Common myeloid progenitor, CD34-positive (primary cell): ENCODE results near the gene STIMATE.
A peak's percentile ranks its signal among the peaks of the same experiment; 100 is the strongest.

ENCODE experiments used
- CTCF ChIA-PET: fragments of 350-600 bp; sonication (Branson Sonifier 250); formaldehyde crosslinking; loops from one replicate; lab custom pipeline; 2021; ENCODE audit warnings: antibody characterized with exemption; lab: Charles Lee
- POLR2A ChIA-PET: fragments of 350-600 bp; sonication (Branson Sonifier 250); formaldehyde crosslinking; loops from one replicate; lab custom pipeline; 2021; ENCODE audit warnings: antibody characterized with exemption; lab: Charles Lee
- DNase-seq, 3 donors: peaks; one replicate each; pipeline versions ENCODE4 v3.0.0 to v3.0.0-alpha.2; 2013
- H3K27ac ChIP-seq, 2 experiments: 1 replicate in 1 of 2; 2 replicates in 1 of 2; pipeline ENCODE4 v1.7.0; 2013; ENCODE audit warnings: inconsistent platforms in 2 of 2, low read length in 2 of 2, mild to moderate bottlenecking in 2 of 2, low read depth in 1 of 2, moderate library complexity in 1 of 2; ENCODE audit not compliant: severe bottlenecking in 2 of 2, insufficient read depth in 1 of 2, poor library complexity in 1 of 2
- H3K27me3 ChIP-seq, 5 experiments: replicated peaks in 2 of 5; 1 replicate in 3 of 5; 2 replicates in 2 of 5; pipeline versions ENCODE4 v1.6.1 to v1.7.0; 2013; ENCODE audit warnings: low read length in 4 of 5, mild to moderate bottlenecking in 2 of 5, moderate library complexity in 2 of 5, inconsistent platforms in 1 of 5; ENCODE audit not compliant: insufficient read depth in 5 of 5, control insufficient read depth in 4 of 5
- H3K36me3 ChIP-seq, 4 experiments: 1 replicate in 2 of 4; 2 replicates in 2 of 4; pipeline versions ENCODE4 v1.6.1 to v1.7.0; 2013; ENCODE audit warnings: low read length in 3 of 4, control low read depth in 1 of 4, mild to moderate bottlenecking in 1 of 4; ENCODE audit not compliant: control insufficient read depth in 4 of 4, insufficient read depth in 4 of 4
- H3K4me1 ChIP-seq, 4 experiments: 1 replicate in 3 of 4; 2 replicates in 1 of 4; pipeline versions ENCODE4 v1.6.1 to v1.7.1; 2013; ENCODE audit warnings: low read length in 3 of 4, mild to moderate bottlenecking in 3 of 4, control low read depth in 1 of 4, inconsistent platforms in 1 of 4, moderate library complexity in 1 of 4; ENCODE audit not compliant: control insufficient read depth in 4 of 4, insufficient read depth in 4 of 4; ENCODE audit errors: control extremely low read depth in 1 of 4
- H3K4me3 ChIP-seq, 7 experiments: 1 replicate in 4 of 7; 2 replicates in 3 of 7; pipeline versions ENCODE4 v1.5.1 to v1.7.0; 2013; ENCODE audit warnings: mild to moderate bottlenecking in 7 of 7, low read length in 6 of 7, moderate library complexity in 6 of 7, inconsistent platforms in 2 of 7, low read depth in 2 of 7, control low read depth in 1 of 7; ENCODE audit not compliant: insufficient read depth in 4 of 7, control insufficient read depth in 1 of 7; ENCODE audit errors: extremely low read depth in 1 of 7
- H3K9me3 ChIP-seq, 5 experiments: 1 replicate in 4 of 5; 2 replicates in 1 of 5; pipeline versions ENCODE4 v1.6.1 to v1.7.1; 2013; ENCODE audit warnings: low read length in 4 of 5, mild to moderate bottlenecking in 2 of 5, inconsistent platforms in 1 of 5, low read depth in 1 of 5, moderate library complexity in 1 of 5; ENCODE audit not compliant: control insufficient read depth in 4 of 5, insufficient read depth in 2 of 5; ENCODE audit errors: control extremely low read depth in 1 of 5
- WGBS: methylation state at CpG from one replicate; pipeline ENCODE4 v1.1.5; 2013; ENCODE audit not compliant: insufficient coverage; 5-methylcytosine and 5-hydroxymethylcytosine counted together

Gene STIMATE

DNA sequence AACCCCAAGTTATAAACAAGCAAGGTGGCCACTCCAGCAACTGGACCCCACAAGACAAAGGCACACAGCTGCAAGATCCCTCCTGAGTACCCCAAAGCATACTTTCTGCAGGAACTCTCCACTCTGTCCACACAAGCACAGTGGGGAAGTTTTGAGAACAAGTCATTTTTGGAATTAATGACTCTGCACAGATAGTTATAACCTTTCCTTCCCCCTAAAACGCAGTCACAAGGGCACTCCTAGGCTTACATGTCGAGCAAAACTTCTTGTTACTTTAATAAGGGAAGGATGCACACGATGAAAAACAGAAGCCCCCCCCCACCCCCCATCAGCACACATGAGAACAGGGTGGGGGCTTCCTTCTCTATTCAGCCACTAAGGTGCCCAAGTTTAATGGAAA lies 1.2 kb downstream of the STIMATE start:
- ChIA-PET CTCF (no interaction called here), POLR2A (no interaction called here)
- no peaks in the 10 kb centered on the region for H3K27me3 ChIP-seq
- peaks cover 0 to 10% (median 0%) of the 10 kb centered on the region in 4 experiments for H3K36me3 ChIP-seq
- peak in 1 of 3 donors; percentile 12 for DNase-seq
- WGBS = no CpG with 5 or more reads among the region's 3 CpGs
- H3K4me1 ChIP-seq = peaks cover 14 to 56% (median 33%) of the 10 kb centered on the region in 4 experiments
- H3K9me3 ChIP-seq = no peaks in the 10 kb centered on the region
- peak overlapping the region in 5 of 7 experiments; percentile 71 to 88 (median 81) for H3K4me3 ChIP-seq
- H3K27ac ChIP-seq = no peak overlapping the region

DNA sequence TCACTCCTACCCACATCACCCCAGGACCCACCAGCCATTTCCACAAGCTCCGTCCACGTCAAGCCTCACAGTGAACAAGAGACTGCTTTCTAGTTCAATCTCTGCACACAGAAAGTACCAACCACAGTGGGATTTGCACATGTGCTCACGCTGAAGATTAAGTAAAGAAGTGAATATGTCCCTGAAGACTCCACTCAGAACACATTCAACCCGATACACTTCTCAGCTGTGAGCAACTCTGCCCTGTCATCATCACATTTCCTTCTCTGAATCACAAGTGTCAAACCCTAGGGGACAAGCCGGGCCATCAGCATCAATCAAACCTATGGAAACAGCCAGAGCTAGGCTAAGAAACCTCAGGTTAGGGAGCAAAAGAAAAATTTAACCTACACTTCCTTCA lies 1.9 kb downstream of the STIMATE start:
- WGBS = 67% methylated on average over 3 of the region's 5 CpGs
- POLR2A ChIA-PET = no interaction called here
- CTCF ChIA-PET = no interaction called here
- Histone ChIP-seq H3K9me3 (no peaks in the 10 kb centered on the region), H3K4me1 (peaks cover 14 to 58% (median 34%) of the 10 kb centered on the region in 4 experiments), H3K4me3 (no peak overlapping the region), H3K27me3 (no peaks in the 10 kb centered on the region), H3K36me3 (peaks cover 0 to 11% (median 2%) of the 10 kb centered on the region in 4 experiments), H3K27ac (no peak overlapping the region)
- DNase-seq = no peak

DNA sequence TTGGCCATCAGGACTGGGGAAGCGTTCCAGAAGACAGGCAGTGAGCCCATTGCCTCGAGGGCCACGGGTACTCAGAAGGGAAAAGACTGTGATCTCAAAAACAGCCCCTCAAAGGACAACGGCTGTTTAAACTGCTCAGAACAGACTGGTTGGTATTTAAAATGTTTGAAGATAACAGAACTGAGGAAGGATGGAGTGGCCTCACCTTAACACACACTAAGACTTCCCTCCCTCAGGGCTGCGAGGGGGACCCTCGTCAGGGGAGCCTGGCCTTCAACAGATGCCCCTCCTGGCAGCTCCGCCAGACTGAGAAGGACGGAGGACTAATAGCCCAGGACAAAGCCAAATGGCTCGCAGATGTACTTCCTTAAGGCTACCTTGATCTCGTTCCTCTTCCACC lies 2.6 kb downstream of the STIMATE start:
- CTCF ChIA-PET = interaction anchor here (1.5 kb wide), 1 partner anchor 13 kb away, joined by 6 read pairs; no protein-coding TSS in a partner anchor

DNA sequence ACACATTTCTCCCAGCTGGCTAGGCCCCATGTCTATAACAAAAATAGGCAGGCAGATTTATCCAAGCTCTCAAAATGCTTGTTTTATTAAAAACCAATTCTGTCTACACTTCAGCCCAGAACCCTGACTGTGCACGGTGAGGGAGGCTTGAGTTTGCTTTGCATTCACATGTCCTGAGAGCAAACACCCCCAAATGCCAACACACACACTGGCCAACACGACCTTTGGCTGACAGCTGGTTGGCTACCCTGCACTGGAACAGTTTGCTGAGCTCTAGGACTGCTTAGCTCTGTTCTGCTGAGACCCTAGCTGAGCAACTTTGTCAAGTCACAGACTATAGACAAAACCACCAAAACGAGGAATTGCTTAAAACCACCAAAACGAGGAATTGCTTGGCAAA lies 3.6 kb downstream of the STIMATE start:
- CTCF ChIA-PET = interaction anchor here (1.1 to 1.5 kb wide), 4 partner anchors 9 to 178 kb away, joined by 3 to 6 read pairs (median 4); no protein-coding TSS in a partner anchor

More for the DNA sequence above, 2.6 kb downstream of the STIMATE start:
- H3K27me3 ChIP-seq = no peaks in the 10 kb centered on the region
- H3K9me3 ChIP-seq = no peaks in the 10 kb centered on the region
- no peak overlapping the region for H3K4me3 ChIP-seq
- DNase-seq = no peak
- H3K27ac ChIP-seq = no peak overlapping the region
- H3K4me1 ChIP-seq = peaks cover 14 to 58% (median 34%) of the 10 kb centered on the region in 4 experiments
- 84% methylated on average over 9 of the region's 10 CpGs for WGBS
- peaks cover 0 to 11% (median 4%) of the 10 kb centered on the region in 4 experiments for H3K36me3 ChIP-seq
- POLR2A ChIA-PET = no interaction called here

DNA sequence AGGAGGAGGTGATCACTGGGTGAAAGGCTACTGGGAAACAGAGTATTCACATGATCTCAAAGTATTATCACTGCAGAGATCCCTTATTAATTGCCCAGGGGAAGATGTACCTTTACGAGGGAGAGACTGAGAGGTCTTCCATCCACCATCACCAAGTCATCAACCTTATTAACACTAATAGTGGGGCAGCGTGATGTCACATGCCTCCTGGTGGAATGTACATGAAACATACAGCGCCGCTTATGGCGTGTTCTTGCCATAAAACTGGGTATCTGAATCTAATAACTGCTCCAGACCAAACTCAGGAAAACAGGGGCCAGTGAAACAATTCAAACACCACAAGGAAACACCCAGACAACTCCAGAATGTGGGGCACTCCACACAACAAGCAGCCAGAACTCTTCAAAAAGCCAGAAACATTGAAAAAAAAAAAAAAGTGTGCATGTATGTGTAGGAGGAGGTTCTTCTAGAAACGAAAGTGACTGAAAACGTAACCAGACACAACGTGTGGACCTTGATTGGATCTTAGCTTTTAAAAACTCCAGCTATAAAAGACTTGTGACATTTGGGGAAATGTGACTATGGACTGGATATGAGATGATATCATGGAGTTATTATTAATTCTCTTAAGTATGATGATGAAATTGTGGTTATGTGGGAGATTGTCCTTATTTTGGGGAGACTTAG lies 4.6 kb downstream of the STIMATE start:
- Histone ChIP-seq H3K4me3 (peak overlapping the region in 1 of 7 experiments; percentile 46), H3K36me3 (peaks cover 2 to 21% (median 4%) of the 10 kb centered on the region in 4 experiments), H3K4me1 (peaks cover 14 to 57% (median 32%) of the 10 kb centered on the region in 4 experiments), H3K27ac (no peak overlapping the region), H3K9me3 (no peaks in the 10 kb centered on the region), H3K27me3 (no peaks in the 10 kb centered on the region)
- ChIA-PET CTCF (interaction anchor here (0.6 to 1.5 kb wide), 9 partner anchors 10 to 190 kb away, joined by 3 to 6 read pairs (median 4); no protein-coding TSS in a partner anchor), POLR2A (no interaction called here)
- DNase-seq = peak; percentile 26 to 82 (median 49)
- 61% methylated on average over 4 of the region's 8 CpGs for WGBS

More for the DNA sequence above, 3.6 kb downstream of the STIMATE start:
- 80% methylated on average over 4 of the region's 4 CpGs for WGBS
- Histone ChIP-seq H3K4me1 (peaks cover 14 to 58% (median 34%) of the 10 kb centered on the region in 4 experiments), H3K9me3 (no peaks in the 10 kb centered on the region), H3K4me3 (no peak overlapping the region), H3K27ac (no peak overlapping the region), H3K36me3 (peaks cover 1 to 20% (median 4%) of the 10 kb centered on the region in 4 experiments), H3K27me3 (no peaks in the 10 kb centered on the region)
- POLR2A ChIA-PET = no interaction called here
- no peak for DNase-seq

DNA sequence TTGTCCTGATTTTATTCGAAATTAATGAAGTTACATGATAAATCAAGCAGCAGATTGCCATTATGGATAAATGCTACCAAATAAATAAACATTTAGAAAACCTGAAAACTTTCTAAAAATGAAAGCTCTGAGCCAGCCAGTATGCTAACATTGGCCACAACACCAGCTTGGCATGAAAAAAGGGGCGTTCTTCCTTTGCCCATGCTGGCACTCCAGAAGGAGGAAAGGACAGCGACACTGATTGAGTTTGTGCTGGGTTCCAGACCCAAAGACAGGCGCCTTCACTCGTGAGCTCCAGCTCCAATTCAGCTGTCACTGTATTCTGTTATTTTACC lies 5.1 kb downstream of the STIMATE start:
- H3K4me1 ChIP-seq = peaks cover 14 to 55% (median 31%) of the 10 kb centered on the region in 4 experiments
- POLR2A ChIA-PET = no interaction called here
- DNase-seq = no peak

DNA sequence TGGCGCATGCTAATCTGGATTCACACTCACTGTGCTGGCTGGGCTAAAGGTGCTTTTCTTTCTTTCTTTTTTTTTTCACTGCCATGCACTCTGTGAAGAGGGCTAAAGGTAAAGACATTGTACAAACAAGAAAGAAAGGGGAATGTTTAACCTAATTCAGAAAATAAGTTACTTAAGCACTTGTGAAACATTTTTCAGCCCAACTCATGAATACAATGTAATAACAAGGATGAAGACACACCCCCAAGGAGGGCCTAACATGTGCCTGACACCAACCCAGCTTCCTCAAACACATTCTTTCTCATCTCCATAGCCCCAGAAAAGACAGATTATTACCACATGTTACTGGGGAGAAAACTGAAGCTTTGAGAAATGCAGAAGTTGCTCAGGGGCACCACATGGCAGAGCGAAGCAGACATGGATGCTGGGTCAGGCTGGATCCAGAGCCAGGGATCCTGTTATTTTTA lies 5.7 kb downstream of the STIMATE start:
- CTCF ChIA-PET = interaction anchor here (0.9 to 1.4 kb wide), 3 partner anchors 13 to 192 kb away, joined by 3 to 4 read pairs (median 3); no protein-coding TSS in a partner anchor
- H3K9me3 ChIP-seq = no peaks in the 10 kb centered on the region
- H3K27me3 ChIP-seq = no peaks in the 10 kb centered on the region
- H3K4me3 ChIP-seq = no peak overlapping the region
- peak; percentile 70 to 94 (median 90) for DNase-seq
- 47% methylated on average over 2 of the region's 2 CpGs for WGBS
- H3K27ac ChIP-seq = peak overlapping the region in 1 of 2 experiments; percentile 49
- H3K4me1 ChIP-seq = peaks cover 12 to 50% (median 28%) of the 10 kb centered on the region in 4 experiments
- H3K36me3 ChIP-seq = peaks cover 2 to 21% (median 4%) of the 10 kb centered on the region in 4 experiments
- POLR2A ChIA-PET = interaction anchor here (0.6 kb wide), 1 partner anchor 276 kb away, joined by 3 read pairs; no protein-coding TSS in a partner anchor

More for the DNA sequence above, 5.1 kb downstream of the STIMATE start:
- CTCF ChIA-PET = interaction anchor here (0.6 to 1.4 kb wide), 4 partner anchors 12 to 191 kb away, joined by 3 to 5 read pairs (median 4); no protein-coding TSS in a partner anchor
- H3K9me3 ChIP-seq = no peaks in the 10 kb centered on the region
- peaks cover 2 to 21% (median 4%) of the 10 kb centered on the region in 4 experiments for H3K36me3 ChIP-seq
- H3K27me3 ChIP-seq = no peaks in the 10 kb centered on the region
- 94% methylated on average over 4 of the region's 5 CpGs for WGBS
- H3K27ac ChIP-seq = no peak overlapping the region
- H3K4me3 ChIP-seq = no peak overlapping the region
